GM18870 (cell line): Measurements from ENCODE around the gene SMAD2.

Experiments
- ATAC-seq: cut with Tn5 transposase; IDR thresholded peaks from one replicate; pipeline ENCODE4 v1.9.1; 2021; ENCODE audit warnings: moderate library complexity; ENCODE audit not compliant: unreplicated experiment

Gene SMAD2

DNA sequence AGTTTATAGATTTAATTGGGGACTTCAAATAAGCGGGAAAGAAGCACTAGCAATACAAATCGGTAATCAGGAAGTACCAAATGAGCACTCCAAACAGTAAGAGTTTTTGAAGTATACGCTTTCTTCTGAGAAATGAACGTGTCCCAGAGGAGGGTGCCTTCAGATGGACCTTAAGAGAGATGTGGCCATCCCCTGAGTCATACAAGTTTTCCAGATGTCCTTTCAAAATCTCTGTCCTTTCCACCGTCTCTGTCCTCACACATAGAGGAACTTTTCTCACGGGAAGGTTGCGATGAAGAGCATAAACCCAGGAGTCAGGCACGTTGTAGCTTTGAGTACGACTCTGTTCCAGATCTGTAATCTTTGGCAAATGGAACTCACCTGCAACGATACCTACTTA, 1.7 kb upstream of the SMAD2 start:
- ATAC-seq, result no peak

DNA sequence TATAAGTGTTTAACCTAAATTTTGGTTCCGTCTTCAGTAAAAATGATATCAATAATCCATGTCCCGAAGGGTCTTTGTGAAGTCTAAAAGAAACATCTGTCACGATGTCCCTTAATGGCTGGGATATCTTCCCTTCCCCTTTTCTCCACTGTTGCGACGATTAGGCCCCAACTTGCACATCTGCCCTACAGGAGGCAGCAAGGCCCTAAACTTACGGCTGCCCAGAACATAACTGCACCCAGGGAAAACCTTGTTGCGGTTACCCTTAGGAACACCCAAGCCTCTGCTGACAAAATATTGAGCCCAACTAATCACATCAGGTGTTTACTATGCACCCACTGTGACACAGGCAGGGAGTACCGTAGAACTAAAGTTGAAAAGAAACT, 1.3 kb upstream of the SMAD2 start:
- peak; percentile 11 for ATAC-seq

DNA sequence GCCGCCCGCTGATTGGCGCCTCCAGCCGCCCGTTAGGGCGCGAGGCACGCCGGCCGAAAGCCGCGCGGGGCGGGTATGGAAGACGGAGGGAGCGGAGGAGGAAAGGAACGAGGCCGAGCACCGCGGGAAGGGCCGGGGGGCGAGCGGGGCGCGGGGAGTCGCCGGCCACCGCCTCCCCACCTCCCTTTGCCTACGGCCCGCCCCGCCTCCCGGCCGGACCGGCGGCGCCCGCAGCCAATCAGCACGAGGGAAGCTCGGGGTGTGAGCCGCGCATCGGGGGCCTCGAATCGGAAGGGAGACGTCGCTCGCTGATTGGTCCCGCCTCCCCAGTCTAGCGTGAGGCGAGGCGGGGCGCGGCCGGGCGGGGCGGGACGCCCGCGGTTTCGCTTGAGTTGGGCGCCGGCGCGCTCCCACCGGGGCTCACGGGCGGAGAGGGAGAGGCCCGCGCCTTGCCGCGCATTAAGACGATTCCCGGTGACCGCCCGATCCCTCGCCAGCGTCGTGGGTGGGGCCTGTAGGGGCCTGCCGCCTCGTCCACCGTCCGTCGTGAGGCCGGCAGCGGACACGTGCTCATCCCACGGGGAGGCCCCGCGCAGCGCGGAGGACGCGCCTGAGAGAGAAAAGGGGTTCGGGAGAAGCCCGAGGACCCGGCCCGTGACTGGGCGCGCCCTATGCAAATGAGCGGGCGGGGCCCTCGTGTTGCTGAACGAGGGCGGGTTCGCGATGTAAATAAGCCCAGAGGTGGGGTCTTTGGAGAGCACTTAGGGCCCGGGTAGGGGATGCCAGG, 665 bp upstream of the SMAD2 start:
- ATAC-seq, result peak; percentile 70

DNA sequence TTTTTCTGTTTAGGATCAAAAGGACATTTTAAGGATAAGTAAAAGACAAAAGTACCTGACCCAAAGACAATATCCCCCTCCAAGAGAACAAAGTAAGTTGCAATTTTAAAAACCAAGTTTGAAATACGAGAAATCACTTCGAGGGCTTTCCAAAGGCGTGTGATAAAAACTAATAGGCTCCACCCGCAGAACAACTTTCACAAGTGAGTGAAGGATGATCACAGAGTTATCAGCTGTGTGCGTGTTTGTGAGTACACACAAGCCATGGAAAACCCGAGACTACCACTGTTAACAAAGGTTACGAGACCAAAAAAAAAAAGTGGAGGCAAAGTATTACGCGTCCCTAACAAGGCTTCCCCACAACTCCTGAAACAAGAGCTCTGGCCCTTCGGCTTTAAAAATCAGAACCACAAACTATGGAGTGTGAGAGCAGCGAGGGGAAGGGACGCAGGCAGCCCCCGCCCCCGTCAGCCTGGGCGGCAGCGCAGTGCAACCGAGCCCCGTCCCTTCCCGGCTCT, 719 bp downstream of the SMAD2 start:
- ATAC-seq, result no peak

DNA sequence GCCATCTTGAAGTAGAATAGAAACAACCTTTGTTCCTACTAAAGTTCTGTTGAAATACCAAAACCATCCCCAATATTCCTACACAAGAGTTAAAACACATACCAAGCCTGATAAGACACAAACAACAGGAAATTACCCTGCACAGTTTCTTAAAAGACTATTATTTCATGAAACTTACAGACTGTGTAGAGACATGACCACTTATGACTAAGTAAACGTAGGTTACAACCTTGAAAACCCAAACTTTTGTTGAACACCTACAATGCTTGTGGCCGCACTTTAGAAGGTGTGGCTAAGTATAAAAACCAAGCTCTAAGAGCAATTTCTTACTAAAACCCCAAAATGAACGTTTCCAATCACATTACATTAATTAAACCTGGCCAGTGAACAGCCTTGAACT, 2.0 kb downstream of the SMAD2 start:
- no peak for ATAC-seq

DNA sequence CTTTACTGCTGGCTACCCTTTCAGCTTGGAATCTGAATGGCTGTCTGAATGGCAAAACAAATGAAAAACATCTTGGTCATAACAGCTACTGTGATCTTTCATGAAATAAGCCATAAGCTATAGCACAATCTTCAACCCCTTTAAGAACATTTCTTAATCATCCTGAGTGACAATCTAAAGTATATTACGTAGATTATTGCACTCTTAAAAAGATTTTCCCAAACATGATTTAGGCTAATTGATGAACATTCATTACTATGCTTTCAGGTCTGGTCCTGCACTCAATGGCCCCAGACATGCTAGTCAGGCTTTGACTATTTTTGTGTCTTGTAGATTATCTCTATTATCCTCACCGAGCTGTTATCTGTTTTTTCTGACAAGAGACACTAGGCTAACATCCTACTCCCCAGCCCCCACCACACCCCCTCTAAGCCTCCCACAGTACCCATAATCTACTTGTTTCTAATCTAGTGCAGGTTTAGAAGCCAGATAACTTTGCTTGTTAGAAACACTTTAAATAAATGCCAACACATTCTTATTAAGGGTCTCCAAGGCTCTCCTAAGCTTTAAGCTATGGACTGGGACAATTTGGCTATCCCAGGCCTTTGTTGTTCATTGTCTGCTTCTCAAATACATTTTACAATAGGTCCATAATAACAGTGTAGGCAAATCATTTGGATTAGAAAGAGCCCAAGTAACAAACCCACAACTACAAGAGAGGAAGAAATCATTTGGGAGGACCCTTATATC, 4.2 kb downstream of the SMAD2 start:
- no peak for ATAC-seq

DNA sequence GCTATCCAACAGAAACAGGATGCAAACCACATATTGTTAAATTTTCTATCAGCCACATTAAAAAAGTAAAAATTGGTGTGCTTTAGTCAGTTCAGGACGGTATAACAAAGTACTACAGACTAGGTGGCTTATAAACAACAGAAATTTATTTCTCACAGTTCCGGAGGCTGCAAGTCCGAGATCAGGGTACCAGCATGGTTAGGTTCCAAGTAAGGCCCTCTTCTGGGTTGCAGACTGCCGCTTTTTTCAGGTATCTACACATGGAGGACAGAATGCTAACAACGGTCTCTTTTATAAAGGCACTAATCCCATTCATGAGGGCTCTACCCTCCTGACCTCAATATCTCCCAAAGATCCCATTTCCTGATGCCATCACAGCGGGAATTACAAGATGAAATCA, 10.5 kb downstream of the SMAD2 start:
- no peak for ATAC-seq

DNA sequence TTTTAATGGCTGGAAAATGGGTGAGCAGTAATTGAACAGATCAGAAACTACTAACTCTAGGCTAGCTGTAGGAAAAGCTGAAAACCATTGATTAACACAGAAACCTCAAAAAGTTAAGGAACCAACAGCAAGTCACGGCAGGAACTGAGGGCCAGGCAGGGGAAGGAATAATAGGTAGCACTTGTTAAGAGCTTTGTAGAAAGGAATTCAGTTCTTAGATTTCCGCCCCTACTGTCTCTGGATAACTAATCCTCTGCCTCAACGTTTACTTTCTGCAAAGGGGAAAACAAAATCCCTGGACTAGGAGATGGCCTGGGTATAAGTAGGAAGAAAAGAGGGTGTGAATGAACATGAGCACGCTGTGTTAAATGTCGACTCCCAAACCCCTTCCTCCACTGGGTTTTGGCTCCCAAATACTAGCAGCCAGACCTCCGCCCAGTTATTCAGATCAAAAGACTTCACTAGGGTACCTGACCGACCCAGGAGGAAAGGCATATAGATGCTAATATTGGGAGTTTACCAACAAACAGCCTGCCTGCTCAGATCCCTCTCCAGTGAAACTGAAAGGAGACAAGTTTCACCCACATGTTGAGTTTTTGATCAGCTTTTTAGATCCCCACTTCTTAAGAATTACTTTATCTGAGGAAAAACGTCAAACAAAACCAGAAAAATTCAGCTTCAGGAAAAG, 12.4 kb downstream of the SMAD2 start:
- no peak for ATAC-seq

DNA sequence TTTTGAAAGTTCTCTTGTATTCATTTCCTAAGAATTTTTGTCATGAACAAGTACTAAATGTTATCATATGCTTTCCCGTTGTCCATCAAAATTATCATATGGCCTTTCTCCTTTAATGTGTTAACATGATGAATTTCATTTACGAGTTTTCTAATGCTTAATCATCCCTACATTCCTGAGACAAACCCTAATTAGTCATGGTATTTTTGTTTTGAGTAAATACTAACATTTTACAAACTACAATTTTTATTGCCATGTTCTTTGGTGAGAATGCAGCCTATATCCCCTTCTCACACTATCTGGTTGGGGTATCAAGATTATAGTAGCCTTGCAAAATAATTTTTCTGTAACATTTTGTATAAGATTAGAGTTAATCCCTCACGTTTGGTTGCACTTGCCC, 14.5 kb downstream of the SMAD2 start:
- no peak for ATAC-seq

DNA sequence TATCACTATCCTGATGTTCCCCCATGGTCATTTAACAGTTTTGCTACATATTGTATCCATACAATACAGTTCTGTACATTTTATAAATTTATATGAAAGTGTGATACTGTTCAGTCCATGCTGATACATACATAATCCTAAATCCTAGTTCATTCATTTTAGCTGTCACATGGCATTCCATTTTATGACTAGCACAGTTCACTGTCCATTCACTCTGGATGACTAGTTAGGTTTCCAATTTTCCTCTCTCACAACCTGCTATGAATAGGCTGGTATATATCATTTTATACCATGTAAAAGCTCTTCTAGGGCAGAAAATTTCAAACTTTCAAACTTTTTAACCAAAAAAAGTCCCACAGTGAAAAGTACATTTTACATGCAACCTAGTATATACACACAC, 15.2 kb downstream of the SMAD2 start:
- no peak for ATAC-seq

DNA sequence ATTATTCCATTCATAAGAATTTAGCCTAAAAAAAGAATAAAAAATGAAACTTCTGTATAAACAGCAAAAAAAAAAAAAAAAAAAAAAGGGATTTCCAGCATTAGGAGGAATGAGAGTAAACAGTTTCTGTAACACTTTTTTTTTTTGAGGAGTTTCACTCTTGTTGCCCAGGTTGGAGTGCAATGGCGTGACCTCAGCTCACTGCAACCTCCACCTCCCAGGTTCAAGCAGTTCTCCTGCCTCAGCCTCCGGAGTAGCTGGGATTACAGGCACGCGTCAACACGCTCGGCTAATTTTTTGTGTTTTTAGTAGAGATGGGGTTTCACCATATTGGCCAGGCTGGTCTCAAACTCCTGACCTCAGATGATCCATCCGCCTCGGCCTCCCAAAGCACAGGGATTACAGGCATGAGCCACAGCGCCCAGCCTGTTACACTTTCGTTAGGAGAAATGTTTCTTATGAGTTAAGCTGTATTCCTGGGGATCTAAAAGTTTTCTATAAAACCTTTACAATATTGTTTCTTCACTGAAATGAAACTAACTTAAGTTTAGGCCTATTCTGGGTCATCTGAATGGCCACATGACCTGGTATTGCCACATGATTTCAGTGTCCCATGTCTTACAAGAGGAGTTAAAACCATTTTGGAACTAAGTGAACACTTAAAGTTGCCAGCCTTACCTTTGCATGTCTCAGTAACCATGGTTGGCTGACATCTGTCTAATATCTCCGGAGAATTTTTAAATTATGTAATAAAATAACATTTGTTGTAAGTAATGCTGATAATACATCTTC, 17.5 kb downstream of the SMAD2 start:
- no peak for ATAC-seq

DNA sequence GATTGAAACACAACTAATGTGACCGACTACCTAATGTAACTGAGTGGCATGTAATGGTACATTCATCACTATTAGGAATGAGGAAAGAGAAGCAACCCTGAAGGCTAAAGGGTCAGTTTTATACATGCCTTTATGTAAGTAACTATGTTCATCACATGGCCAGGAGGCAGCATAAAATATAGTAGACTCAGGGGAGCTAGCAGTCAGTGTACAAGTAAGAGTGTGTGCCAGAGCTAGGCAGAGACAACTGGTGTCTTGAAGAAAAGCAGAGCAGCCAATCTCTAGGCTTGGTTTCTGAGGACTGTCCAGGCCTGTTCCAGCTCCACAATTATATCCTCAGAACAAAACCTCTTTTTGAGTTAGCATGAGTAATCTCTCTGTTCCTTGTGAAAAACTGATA, 18.1 kb downstream of the SMAD2 start:
- no peak for ATAC-seq

DNA sequence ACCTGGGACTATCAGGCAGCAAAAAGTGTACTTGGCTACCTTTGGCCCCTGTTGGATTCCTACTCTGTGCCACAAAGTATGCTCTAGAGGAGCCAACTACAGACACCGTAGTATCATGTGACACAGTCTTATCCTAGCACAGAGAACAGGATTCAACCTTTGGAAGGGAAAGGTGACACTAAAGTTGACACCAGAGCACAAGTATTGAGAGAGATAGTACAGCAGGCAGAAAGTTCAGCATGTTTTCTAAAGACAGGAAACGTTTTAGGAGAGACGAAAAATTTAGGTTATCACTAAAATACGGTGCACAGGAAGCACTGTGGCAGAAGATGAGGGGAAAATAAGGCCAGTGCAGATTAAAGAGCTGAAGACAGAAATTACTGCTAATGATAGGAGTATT, 18.6 kb downstream of the SMAD2 start:
- no peak for ATAC-seq

DNA sequence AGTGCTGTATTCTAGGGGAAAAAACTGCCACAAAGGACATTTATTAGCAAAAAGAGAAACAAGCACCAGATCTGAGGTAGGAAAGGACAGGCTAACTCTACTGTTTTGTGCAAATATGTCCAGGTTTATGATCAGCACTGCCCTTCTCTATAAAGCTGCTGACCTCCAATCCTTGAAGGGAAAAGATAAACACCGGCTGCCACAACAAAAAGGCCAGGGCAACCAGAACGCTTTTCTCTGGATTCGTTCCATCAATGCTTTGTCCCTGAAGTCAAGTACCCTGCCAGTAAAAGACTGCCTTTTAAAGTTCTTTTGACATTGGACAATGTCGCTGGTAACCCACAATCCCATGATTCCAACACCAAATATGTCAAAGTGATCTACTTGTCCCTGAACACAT, 21.0 kb downstream of the SMAD2 start:
- no peak for ATAC-seq

DNA sequence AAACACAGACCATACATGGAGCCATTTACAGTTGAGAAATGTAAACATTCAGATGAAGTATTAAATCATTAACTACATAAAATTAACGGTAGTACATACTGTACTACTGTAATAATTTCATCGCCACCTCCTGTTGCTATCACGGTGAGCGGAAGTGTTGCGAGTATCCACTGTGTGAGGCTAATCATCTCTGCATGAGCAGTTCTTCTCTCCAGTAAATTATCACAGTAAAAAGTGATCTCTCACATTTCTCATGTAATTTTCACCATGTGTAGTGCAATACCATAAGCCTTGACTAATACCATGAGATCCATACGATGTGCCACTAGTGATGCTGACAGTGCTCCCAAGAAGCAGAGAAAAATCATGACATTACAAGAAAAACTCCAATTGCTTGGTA, 21.9 kb downstream of the SMAD2 start:
- no peak for ATAC-seq

DNA sequence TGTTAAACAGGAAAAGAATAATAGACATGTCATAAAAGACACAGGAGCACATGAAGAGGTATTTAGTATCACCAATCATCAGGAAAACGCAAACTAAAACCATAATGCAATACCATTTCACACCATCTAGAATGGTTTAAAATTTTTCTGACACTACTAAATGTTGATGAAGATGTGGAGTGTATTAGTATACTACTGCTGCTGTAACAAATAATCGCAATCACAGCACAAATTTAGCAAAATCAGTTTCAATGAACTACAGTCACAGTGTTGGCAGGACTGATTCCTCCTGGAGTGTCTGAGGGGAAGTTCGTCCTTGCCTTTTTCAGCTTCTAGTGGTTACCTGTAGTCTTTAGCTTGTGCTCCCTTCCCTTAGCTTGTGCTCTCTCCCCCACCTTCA, 24.1 kb downstream of the SMAD2 start:
- no peak for ATAC-seq

DNA sequence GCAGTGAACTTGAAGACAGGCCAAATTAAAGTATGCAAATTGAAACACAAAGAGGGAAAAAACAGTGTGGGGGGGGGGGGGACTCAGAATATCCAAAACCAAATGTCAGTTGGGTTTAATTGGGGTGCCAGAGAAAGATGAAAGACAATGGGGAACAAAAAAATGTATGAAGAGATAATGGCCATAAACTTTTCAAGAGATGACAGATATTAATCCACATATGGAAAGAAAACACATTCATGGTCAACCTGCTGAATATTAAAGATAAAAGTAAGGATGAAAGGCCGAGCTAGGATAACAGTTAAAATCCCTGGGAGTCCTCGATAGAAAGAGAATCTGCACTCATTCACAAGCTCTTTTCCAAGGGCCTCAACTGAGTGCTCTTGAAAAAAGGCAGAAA, 26.6 kb downstream of the SMAD2 start:
- no peak for ATAC-seq

DNA sequence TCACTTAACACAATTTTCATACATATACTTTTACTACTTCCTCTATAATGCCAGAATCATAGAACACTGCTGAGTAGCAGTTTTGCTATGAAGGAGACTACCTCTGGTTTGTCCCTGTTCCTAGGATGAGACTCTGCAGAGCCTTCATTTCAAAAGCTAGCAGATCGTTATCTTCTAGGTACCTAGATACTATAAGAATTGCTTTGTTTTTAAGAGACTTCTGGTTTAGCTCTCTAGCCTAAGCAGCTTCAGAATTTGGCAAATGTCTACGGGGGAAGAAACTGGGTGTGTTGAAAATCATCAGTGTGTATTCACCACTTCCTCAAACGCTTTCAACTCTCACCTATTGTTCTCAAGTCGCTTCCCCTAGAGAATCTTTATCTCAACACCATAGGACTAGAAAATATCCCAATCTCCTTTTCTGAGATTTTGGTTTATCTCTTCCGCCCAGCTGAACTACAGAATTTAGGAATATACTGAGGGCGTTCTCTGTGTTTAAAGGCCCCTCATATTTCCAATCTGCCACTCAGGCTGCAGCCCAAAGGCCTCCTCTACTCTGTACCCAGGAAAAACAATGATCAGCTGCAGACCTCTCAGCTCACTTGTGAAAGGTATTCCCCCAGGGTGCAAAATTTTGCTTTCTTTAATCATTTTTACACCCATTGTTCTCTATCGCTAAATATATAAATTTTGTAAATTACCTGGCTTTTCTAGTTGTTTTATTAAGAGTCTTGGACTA, 28.7 kb downstream of the SMAD2 start:
- peak; percentile 78 for ATAC-seq

DNA sequence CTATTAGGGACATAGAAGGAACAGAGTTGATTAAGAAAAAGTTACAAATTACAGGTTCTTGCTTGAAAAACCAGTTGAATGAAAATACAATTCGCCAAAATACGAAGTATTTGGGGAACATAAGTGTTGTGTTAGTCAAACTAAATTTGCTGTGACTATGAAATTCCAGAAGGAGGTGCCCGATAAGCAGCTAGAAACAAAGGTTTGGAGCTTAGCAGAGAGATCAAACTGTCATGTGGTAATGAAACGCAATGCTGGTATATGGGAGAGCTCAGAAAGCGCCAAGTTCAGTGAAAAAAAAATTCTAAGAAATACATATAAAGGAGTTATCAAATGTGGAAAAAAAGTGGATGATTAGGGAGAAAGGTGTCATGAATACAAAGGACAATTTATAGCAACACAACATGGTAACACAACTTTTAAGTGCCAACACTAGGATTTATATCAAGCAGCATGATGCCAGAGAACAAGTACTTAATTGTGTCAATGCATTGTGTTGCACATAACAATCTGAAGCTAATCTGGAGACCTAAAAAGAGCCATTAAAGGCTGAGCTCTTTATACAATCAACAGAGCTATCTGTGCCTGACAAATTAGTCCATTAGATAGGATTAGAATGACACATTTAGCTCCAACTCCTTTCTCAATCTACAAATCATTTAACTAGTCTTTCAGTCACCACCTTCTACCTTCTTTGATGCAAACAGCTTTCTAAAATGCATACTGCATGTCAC, 31.2 kb downstream of the SMAD2 start:
- no peak for ATAC-seq

DNA sequence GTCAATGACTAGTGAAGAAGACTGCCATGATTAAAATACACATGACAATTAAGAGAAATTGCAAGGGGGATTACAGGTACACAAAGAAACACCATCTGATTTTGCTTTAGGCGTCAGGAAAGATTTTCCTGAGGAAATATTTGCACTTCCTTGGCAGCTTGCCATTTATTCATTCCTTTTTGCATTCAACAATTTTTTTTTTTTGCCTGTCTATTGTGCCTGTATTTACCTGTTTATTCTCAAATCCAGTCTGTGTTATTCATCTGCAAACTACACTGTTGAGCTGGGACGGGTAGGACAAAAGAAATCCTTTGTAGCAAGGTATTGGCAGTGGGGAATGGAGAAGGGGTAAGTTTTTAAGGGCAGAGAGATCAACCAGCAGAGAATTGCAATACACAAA, 31.8 kb downstream of the SMAD2 start:
- no peak for ATAC-seq
